TTC549 (cell line): Measurements from ENCODE around the gene AGXT.

Experiments used
- FAIRE-seq: peaks from 2 replicates; lab custom pipeline; 2012; peaks lifted over from hg19 to GRCh38; lab: Jason Lieb, UNC

AGXT gene

GRCh38 chr2:240916571-240917008 lies 48.0 kb downstream of the AGXT start:
- no peak for FAIRE-seq

GRCh38 chr2:240917009-240917683 lies 48.5 kb downstream of the AGXT start:
- no peak for FAIRE-seq

GRCh38 chr2:240917684-240918257 lies 49.1 kb downstream of the AGXT start:
- FAIRE-seq: no peak

GRCh38 chr2:240918258-240919091 lies 49.9 kb downstream of the AGXT start:
- no peak for FAIRE-seq

GRCh38 chr2:240919161-240919781 lies 50.6 kb downstream of the AGXT start:
- no peak for FAIRE-seq

GRCh38 chr2:240919786-240920782 lies 51.5 kb downstream of the AGXT start:
- no peak for FAIRE-seq

- FAIRE-seq: no peak
These were observed 52.2 kb downstream of the AGXT start for GRCh38 chr2:240920783-240921231.

- no peak for FAIRE-seq
These were observed 52.8 kb downstream of the AGXT start for GRCh38 chr2:240921311-240921994.

- no peak for FAIRE-seq
These were observed 53.3 kb downstream of the AGXT start for GRCh38 chr2:240921995-240922244.

GRCh38 chr2:240922245-240922981 lies 53.8 kb downstream of the AGXT start:
- FAIRE-seq: no peak

- FAIRE-seq: no peak
These were observed 54.4 kb downstream of the AGXT start for GRCh38 chr2:240922982-240923537.

- FAIRE-seq: no peak
These were observed 56.6 kb downstream of the AGXT start for GRCh38 chr2:240925191-240925567.

- no peak for FAIRE-seq
These were observed 57.2 kb downstream of the AGXT start for GRCh38 chr2:240925568-240926515.

GRCh38 chr2:240926516-240927389 lies 58.1 kb downstream of the AGXT start:
- no peak for FAIRE-seq

- FAIRE-seq: no peak
These were observed 58.8 kb downstream of the AGXT start for GRCh38 chr2:240927390-240927781.

- FAIRE-seq: no peak
These were observed 60.1 kb downstream of the AGXT start for GRCh38 chr2:240928476-240929363.
